Neuronal stem cell (in vitro differentiated cells): Measurements from ENCODE around the gene C9orf78.

Experiments
- DNase-seq: peaks from one replicate; pipeline ENCODE4 v3.0.0-alpha.2; 2013; ENCODE audit warnings: low spot score
- H2AFZ ChIP-seq: one replicate; pipeline ENCODE4 v1.6.1; 2013; ENCODE audit warnings: mild to moderate bottlenecking, low read length, inconsistent platforms
- H2AK5ac ChIP-seq: 2 replicates; pipeline ENCODE4 v1.6.1; 2013; ENCODE audit warnings: low read depth, mild to moderate bottlenecking, inconsistent platforms, low read length, moderate library complexity, mixed read lengths
- H2BK120ac ChIP-seq: 2 replicates; pipeline ENCODE4 v1.6.1; 2013; ENCODE audit warnings: low read depth, mild to moderate bottlenecking, inconsistent platforms, low read length, moderate library complexity, mixed read lengths
- H2BK12ac ChIP-seq: one replicate; pipeline ENCODE4 v1.6.1; 2013; ENCODE audit warnings: low read length, inconsistent platforms
- H2BK15ac ChIP-seq: 2 replicates; pipeline ENCODE4 v1.6.1; 2013; ENCODE audit warnings: mild to moderate bottlenecking, low read length, inconsistent platforms, mixed read lengths
- H2BK5ac ChIP-seq: one replicate; pipeline ENCODE4 v1.6.1; 2013; ENCODE audit warnings: inconsistent platforms, mild to moderate bottlenecking, low read length, moderate library complexity
- H3K14ac ChIP-seq: one replicate; pipeline ENCODE4 v1.6.1; 2013; ENCODE audit warnings: low read length, inconsistent platforms
- H3K18ac ChIP-seq: 2 replicates; pipeline ENCODE4 v1.6.1; 2013; ENCODE audit warnings: low read length, inconsistent platforms
- H3K23ac ChIP-seq: 2 replicates; pipeline ENCODE4 v1.6.1; 2013; ENCODE audit warnings: low read depth, mild to moderate bottlenecking, mixed read lengths, low read length, inconsistent platforms; ENCODE audit not compliant: poor library complexity
- H3K27ac ChIP-seq: replicated peaks from 3 replicates; pipeline ENCODE4 v1.5.1; 2013; ENCODE audit warnings: low read length, inconsistent platforms
- H3K27me3 ChIP-seq, 3 experiments: 2 replicates each; pipeline ENCODE4 v1.6.1; 2013; ENCODE audit warnings: low read length in 3 of 3, mild to moderate bottlenecking in 2 of 3, inconsistent platforms in 1 of 3, low read depth in 1 of 3, mixed read lengths in 1 of 3, moderate library complexity in 1 of 3; ENCODE audit not compliant: control insufficient read depth in 3 of 3, insufficient read depth in 3 of 3
- H3K36me3 ChIP-seq, 2 donors: replicated peaks in 1 of 2; 2 replicates each; pipeline ENCODE4 v1.6.1; 2013; ENCODE audit warnings: low read length in 2 of 2; ENCODE audit not compliant: control insufficient read depth in 2 of 2, insufficient read depth in 2 of 2
- H3K4ac ChIP-seq: 2 replicates; pipeline ENCODE4 v1.6.1; 2013; ENCODE audit warnings: inconsistent platforms, mild to moderate bottlenecking, low read length, moderate library complexity
- H3K4me1 ChIP-seq, 2 donors: 1 replicate in 1 of 2; 2 replicates in 1 of 2; pipeline ENCODE4 v1.6.1; 2013; ENCODE audit warnings: low read length in 2 of 2, low read depth in 1 of 2; ENCODE audit not compliant: control insufficient read depth in 2 of 2, insufficient read depth in 1 of 2
- H3K4me2 ChIP-seq: one replicate; pipeline ENCODE4 v1.6.1; 2013; ENCODE audit warnings: mild to moderate bottlenecking, low read length, inconsistent platforms; ENCODE audit not compliant: insufficient read depth, poor library complexity, severe bottlenecking
- H3K4me3 ChIP-seq, 2 donors: 2 replicates each; pipeline ENCODE4 v1.5.1; 2013; ENCODE audit warnings: low read length in 2 of 2, mild to moderate bottlenecking in 2 of 2, inconsistent platforms in 1 of 2, moderate library complexity in 1 of 2
- H3K79me1 ChIP-seq: one replicate; pipeline ENCODE4 v1.6.1; 2013; ENCODE audit warnings: low read depth, mild to moderate bottlenecking, inconsistent platforms, low read length, moderate library complexity
- H3K9ac ChIP-seq: one replicate; pipeline ENCODE4 v1.6.1; 2013; ENCODE audit warnings: mild to moderate bottlenecking, low read depth, low read length, inconsistent platforms; ENCODE audit not compliant: poor library complexity
- H3K9me3 ChIP-seq, 2 donors: replicated peaks in 1 of 2; 2 replicates each; pipeline versions ENCODE3 to v1.6.1; 2013; ENCODE audit warnings: low read length in 2 of 2, mild to moderate bottlenecking in 2 of 2, inconsistent platforms in 1 of 2, low read depth in 1 of 2, mixed read lengths in 1 of 2, moderate library complexity in 1 of 2; ENCODE audit not compliant: control insufficient read depth in 2 of 2, insufficient read depth in 1 of 2
- H4K8ac ChIP-seq: one replicate; pipeline ENCODE4 v1.6.1; 2013; ENCODE audit warnings: low read depth, mild to moderate bottlenecking, inconsistent platforms, low read length, moderate library complexity
- H4K91ac ChIP-seq: one replicate; pipeline ENCODE4 v1.6.1; 2013; ENCODE audit warnings: low read length, low read depth, mild to moderate bottlenecking, inconsistent platforms; ENCODE audit not compliant: poor library complexity
- WGBS, 2 donors: extraction: QIAGEN DNeasy Blood & Tissue Kit; methylation state at CpG; one replicate each; pipeline ENCODE4 v1.1.7; 2013; ENCODE audit warnings: missing lambda C conversion rate in 2 of 2, mixed read lengths in 1 of 2; ENCODE audit not compliant: insufficient read length in 2 of 2, insufficient replicate concordance in 1 of 2; ENCODE audit errors: extremely low coverage in 2 of 2; 5-methylcytosine and 5-hydroxymethylcytosine counted together

C9orf78 gene

DNA sequence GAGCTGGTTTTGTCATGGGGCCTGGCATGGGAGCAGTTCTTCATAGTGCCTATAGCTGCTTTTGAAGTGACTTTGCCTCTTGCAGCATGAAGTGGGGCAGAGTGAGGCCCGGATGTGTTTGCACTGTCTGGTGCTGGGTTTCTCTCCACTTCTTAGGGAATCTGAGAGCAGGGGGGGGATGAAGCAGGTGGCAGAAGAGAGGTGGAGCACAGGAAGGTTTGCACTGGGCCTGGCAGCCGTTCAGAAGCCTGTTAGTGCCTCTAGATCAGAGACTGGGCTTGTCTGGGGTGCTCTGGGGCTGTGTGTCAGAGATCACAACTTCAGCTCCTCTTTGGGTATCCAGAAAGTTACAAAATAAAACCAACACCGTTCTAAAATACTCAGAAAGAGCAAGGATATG lies 18.5 kb upstream of the C9orf78 start:
- no peaks in the 10 kb centered on the region for H3K27me3 ChIP-seq
- no peaks in the 10 kb centered on the region for H3K79me1 ChIP-seq
- H2BK120ac ChIP-seq = no peak overlapping the region
- no peak for DNase-seq
- no peak overlapping the region for H4K8ac ChIP-seq
- H2AK5ac ChIP-seq = no peak overlapping the region
- H3K4me3 ChIP-seq = no peak overlapping the region
- H2BK12ac ChIP-seq = no peak overlapping the region
- H3K4me1 ChIP-seq = no peaks in the 10 kb centered on the region
- H3K4ac ChIP-seq = no peak overlapping the region
- no peak overlapping the region for H3K14ac ChIP-seq
- H3K9ac ChIP-seq = no peak overlapping the region
- no CpG with 5 or more reads among the region's 3 CpGs for WGBS, 2 donors
- H2BK15ac ChIP-seq = no peak overlapping the region
- no peak overlapping the region for H2AFZ ChIP-seq
- peaks cover 16 to 68% of the 10 kb centered on the region in 2 donors for H3K36me3 ChIP-seq
- no peak overlapping the region for H3K27ac ChIP-seq
- H3K23ac ChIP-seq = no peak overlapping the region
- no peaks in the 10 kb centered on the region for H3K9me3 ChIP-seq
- no peak overlapping the region for H4K91ac ChIP-seq
- no peak overlapping the region for H3K18ac ChIP-seq
- no peak overlapping the region for H3K4me2 ChIP-seq
- H2BK5ac ChIP-seq = no peak overlapping the region

GRCh38 chr9:129852579-129852978 lies 17.5 kb upstream of the C9orf78 start:
- no peak overlapping the region for H3K18ac ChIP-seq
- H4K8ac ChIP-seq = no peak overlapping the region
- H3K36me3 ChIP-seq = peaks cover 11 to 59% of the 10 kb centered on the region in 2 donors
- no peak overlapping the region for H3K4me3 ChIP-seq
- no peak overlapping the region for H3K4ac ChIP-seq
- no peak overlapping the region for H2AK5ac ChIP-seq
- H3K14ac ChIP-seq = no peak overlapping the region
- H2BK15ac ChIP-seq = no peak overlapping the region
- no peak for DNase-seq
- no peak overlapping the region for H3K4me2 ChIP-seq
- H3K27ac ChIP-seq = no peak overlapping the region
- H2BK12ac ChIP-seq = no peak overlapping the region
- H2BK5ac ChIP-seq = no peak overlapping the region
- H3K79me1 ChIP-seq = no peaks in the 10 kb centered on the region
- H2AFZ ChIP-seq = no peak overlapping the region
- no peaks in the 10 kb centered on the region for H3K4me1 ChIP-seq
- no peak overlapping the region for H3K9ac ChIP-seq
- no peak overlapping the region for H3K23ac ChIP-seq
- H3K27me3 ChIP-seq = no peaks in the 10 kb centered on the region
- H4K91ac ChIP-seq = no peak overlapping the region
- H2BK120ac ChIP-seq = no peak overlapping the region
- no CpG with 5 or more reads among the region's 5 CpGs for WGBS, 2 donors
- H3K9me3 ChIP-seq = no peaks in the 10 kb centered on the region

DNA sequence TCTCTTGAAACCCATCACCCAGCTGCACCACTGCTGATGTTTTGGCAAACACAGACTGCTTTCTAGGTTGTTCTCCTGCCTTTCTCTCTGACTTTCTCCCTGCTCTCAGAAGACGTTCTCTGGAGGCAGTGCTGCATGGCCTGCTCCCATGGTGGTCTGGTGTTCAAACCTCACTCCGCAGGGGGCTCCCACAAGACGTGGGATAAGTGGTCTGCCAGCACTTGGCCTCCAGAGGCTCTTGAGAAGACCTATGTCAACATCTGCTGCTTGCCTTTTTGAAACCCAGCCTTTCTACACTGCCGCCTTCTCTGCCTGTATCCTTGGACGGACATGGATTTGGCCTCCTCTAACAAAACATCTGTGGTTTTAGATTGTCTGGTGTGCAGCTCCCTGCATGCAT lies 16.7 kb upstream of the C9orf78 start:
- peaks cover 11 to 59% of the 10 kb centered on the region in 2 donors for H3K36me3 ChIP-seq
- no CpG with 5 or more reads among the region's 5 CpGs for WGBS, 2 donors

GRCh38 chr9:129850821-129851550 lies 15.9 kb upstream of the C9orf78 start:
- Histone ChIP-seq H3K27ac (no peak overlapping the region), H2BK12ac (no peak overlapping the region)
- no CpG with 5 or more reads among the region's 6 CpGs for WGBS, 2 donors

More for the DNA sequence above, 16.7 kb upstream of the C9orf78 start:
- Histone ChIP-seq H2BK15ac (no peak overlapping the region), H3K14ac (no peak overlapping the region), H3K4me1 (no peaks in the 10 kb centered on the region), H3K18ac (no peak overlapping the region), H3K23ac (no peak overlapping the region), H3K4me2 (no peak overlapping the region), H3K4ac (no peak overlapping the region), H3K4me3 (no peak overlapping the region), H2BK120ac (no peak overlapping the region), H4K8ac (no peak overlapping the region), H2AFZ (no peak overlapping the region), H2BK5ac (no peak overlapping the region), H2AK5ac (no peak overlapping the region), H3K27me3 (no peaks in the 10 kb centered on the region), H3K79me1 (no peaks in the 10 kb centered on the region), H3K9me3 (no peaks in the 10 kb centered on the region), H4K91ac (no peak overlapping the region), H2BK12ac (no peak overlapping the region), H3K27ac (no peak overlapping the region), H3K9ac (no peak overlapping the region)
- no peak for DNase-seq

More at GRCh38 chr9:129850821-129851550, 15.9 kb upstream of the C9orf78 start:
- no peak overlapping the region for H3K4me2 ChIP-seq
- H2AFZ ChIP-seq = no peak overlapping the region
- H2BK120ac ChIP-seq = no peak overlapping the region
- H3K36me3 ChIP-seq = peaks cover 9 to 53% of the 10 kb centered on the region in 2 donors
- no peak overlapping the region for H3K14ac ChIP-seq
- H3K27me3 ChIP-seq = no peaks in the 10 kb centered on the region
- no peak overlapping the region for H2BK5ac ChIP-seq
- H4K91ac ChIP-seq = no peak overlapping the region
- DNase-seq = no peak
- H3K4ac ChIP-seq = no peak overlapping the region
- H3K4me1 ChIP-seq = no peaks in the 10 kb centered on the region
- H2AK5ac ChIP-seq = no peak overlapping the region
- no peak overlapping the region for H4K8ac ChIP-seq
- no peaks in the 10 kb centered on the region for H3K9me3 ChIP-seq
- H3K18ac ChIP-seq = no peak overlapping the region
- no peaks in the 10 kb centered on the region for H3K79me1 ChIP-seq
- H3K23ac ChIP-seq = no peak overlapping the region
- no peak overlapping the region for H3K9ac ChIP-seq
- H3K4me3 ChIP-seq = no peak overlapping the region
- no peak overlapping the region for H2BK15ac ChIP-seq
